Activated T-cell treated with anti-CD3 and anti-CD28 coated beads, Interleukin-2, amount 50 U/mL, for 24 hours (primary cell): ENCODE results near the gene ZNF35.
A peak's percentile ranks its signal among the peaks of the same experiment; 100 is the strongest.

Experiments used
- DNase-seq: peaks from one replicate; pipeline ENCODE4 v3.0.0-alpha.2; 2020
- H3K27ac Mint-ChIP-seq: 2 replicates; pipeline ENCODE4 v1.8.0; 2020; ENCODE audit warnings: mild to moderate bottlenecking, mixed read lengths
- H3K27me3 Mint-ChIP-seq: 2 replicates; pipeline ENCODE4 v1.8.0; 2020; ENCODE audit warnings: mixed read lengths
- H3K36me3 Mint-ChIP-seq: 2 replicates; pipeline ENCODE4 v1.8.0; 2020; ENCODE audit warnings: low read depth, mixed read lengths
- H3K4me1 Mint-ChIP-seq: 2 replicates; pipeline ENCODE4 v1.8.0; 2020; ENCODE audit warnings: low read depth, mixed read lengths
- H3K4me3 Mint-ChIP-seq: 2 replicates; pipeline ENCODE4 v1.8.0; 2020; ENCODE audit warnings: mild to moderate bottlenecking, moderate library complexity, mixed read lengths
- H3K9me3 Mint-ChIP-seq: 2 replicates; pipeline ENCODE4 v1.8.0; 2020; ENCODE audit warnings: mixed read lengths

The ZNF35 gene

GRCh38 chr3:44648564-44649229, at the start of gene ZNF35:
ZNF35 (plus strand) TSS chr3:44648732; CDS start chr3:44651068, 2,336 bp downstream.
- Mint-ChIP-seq H3K27me3 (no peaks in the 10 kb centered on the region), H3K9me3 (peaks cover 52% of the 10 kb centered on the region), H3K36me3 (peaks cover 81% of the 10 kb centered on the region), H3K27ac (peak within 1 kb of the TSS; percentile 81), H3K4me1 (peaks cover 17% of the 10 kb centered on the region), H3K4me3 (peak within 1 kb of the TSS; percentile 85)
- peak; percentile 61 for DNase-seq

GRCh38 chr3:44601749-44602148, 46.8 kb upstream of the ZNF35 start:
- Mint-ChIP-seq H3K4me1 (no peaks in the 10 kb centered on the region), H3K9me3 (peaks cover 12% of the 10 kb centered on the region), H3K27me3 (no peaks in the 10 kb centered on the region), H3K27ac (no peak overlapping the region), H3K4me3 (no peak overlapping the region), H3K36me3 (no peaks in the 10 kb centered on the region)
- no peak for DNase-seq

- H3K27ac Mint-ChIP-seq = no peak overlapping the region
- peaks cover 6% of the 10 kb centered on the region for H3K9me3 Mint-ChIP-seq
- peaks cover 2% of the 10 kb centered on the region for H3K4me1 Mint-ChIP-seq
Measured at GRCh38 chr3:44612678-44613077, 35.9 kb upstream of the ZNF35 start.

GRCh38 chr3:44624749-44625480, 23.6 kb upstream of the ZNF35 start, which contains the start of gene ZNF197:
ZNF197 (plus strand) TSS chr3:44625036; CDS start chr3:44629155, 4,119 bp downstream.
- H3K27me3 Mint-ChIP-seq = no peaks in the 10 kb centered on the region
- DNase-seq = peak; percentile 78
- peaks cover 8% of the 10 kb centered on the region for H3K9me3 Mint-ChIP-seq
- H3K4me3 Mint-ChIP-seq = peak within 1 kb of the TSS; percentile 88
- H3K4me1 Mint-ChIP-seq = peaks cover 40% of the 10 kb centered on the region
- H3K27ac Mint-ChIP-seq = peak within 1 kb of the TSS; percentile 85
- H3K36me3 Mint-ChIP-seq = peaks cover 43% of the 10 kb centered on the region

More at GRCh38 chr3:44612678-44613077, 35.9 kb upstream of the ZNF35 start:
- Mint-ChIP-seq H3K4me3 (no peak overlapping the region), H3K27me3 (no peaks in the 10 kb centered on the region), H3K36me3 (peaks cover 5% of the 10 kb centered on the region)
- DNase-seq = no peak

- Mint-ChIP-seq H3K36me3 (peaks cover 81% of the 10 kb centered on the region), H3K27ac (no peak overlapping the region), H3K4me1 (peaks cover 40% of the 10 kb centered on the region), H3K27me3 (no peaks in the 10 kb centered on the region), H3K4me3 (no peak overlapping the region), H3K9me3 (peaks cover 8% of the 10 kb centered on the region)
- DNase-seq = no peak
Measured at GRCh38 chr3:44628716-44629115, 19.8 kb upstream of the ZNF35 start.

- H3K9me3 Mint-ChIP-seq = peaks cover 18% of the 10 kb centered on the region
- no peaks in the 10 kb centered on the region for H3K27me3 Mint-ChIP-seq
- DNase-seq = no peak
- H3K36me3 Mint-ChIP-seq = peaks cover 98% of the 10 kb centered on the region
- no peak overlapping the region for H3K27ac Mint-ChIP-seq
- H3K4me1 Mint-ChIP-seq = peaks cover 19% of the 10 kb centered on the region
- no peak overlapping the region for H3K4me3 Mint-ChIP-seq
Measured at GRCh38 chr3:44632193-44632592, 16.3 kb upstream of the ZNF35 start.

- DNase-seq = no peak
- Mint-ChIP-seq H3K27ac (no peak overlapping the region), H3K36me3 (peaks cover 91% of the 10 kb centered on the region), H3K27me3 (no peaks in the 10 kb centered on the region), H3K4me3 (no peak overlapping the region), H3K4me1 (no peaks in the 10 kb centered on the region), H3K9me3 (peaks cover 72% of the 10 kb centered on the region)
Measured at GRCh38 chr3:44642337-44642736, 6.2 kb upstream of the ZNF35 start.

GRCh38 chr3:44643024-44643423, 5.5 kb upstream of the ZNF35 start:
- DNase-seq = no peak
- peaks cover 7% of the 10 kb centered on the region for H3K4me1 Mint-ChIP-seq
- H3K27me3 Mint-ChIP-seq = no peaks in the 10 kb centered on the region
- H3K9me3 Mint-ChIP-seq = peaks cover 72% of the 10 kb centered on the region
- H3K4me3 Mint-ChIP-seq = no peak overlapping the region
- peaks cover 91% of the 10 kb centered on the region for H3K36me3 Mint-ChIP-seq
- H3K27ac Mint-ChIP-seq = no peak overlapping the region

- H3K27ac Mint-ChIP-seq = no peak overlapping the region
- H3K27me3 Mint-ChIP-seq = no peaks in the 10 kb centered on the region
- no peak for DNase-seq
- peaks cover 81% of the 10 kb centered on the region for H3K36me3 Mint-ChIP-seq
- H3K4me1 Mint-ChIP-seq = peaks cover 17% of the 10 kb centered on the region
- H3K4me3 Mint-ChIP-seq = peak overlapping the region; percentile 85
- peaks cover 56% of the 10 kb centered on the region for H3K9me3 Mint-ChIP-seq
Measured at GRCh38 chr3:44647771-44648170, 761 bp upstream of the ZNF35 start.

- H3K9me3 Mint-ChIP-seq = peaks cover 56% of the 10 kb centered on the region
- H3K27ac Mint-ChIP-seq = no peak overlapping the region
- no peaks in the 10 kb centered on the region for H3K27me3 Mint-ChIP-seq
- no peak overlapping the region for H3K4me3 Mint-ChIP-seq
- DNase-seq = no peak
- H3K36me3 Mint-ChIP-seq = peaks cover 84% of the 10 kb centered on the region
- peaks cover 17% of the 10 kb centered on the region for H3K4me1 Mint-ChIP-seq
Measured at GRCh38 chr3:44649709-44650108, 1.2 kb downstream of the ZNF35 start.

- Mint-ChIP-seq H3K4me3 (no peak overlapping the region), H3K27ac (no peak overlapping the region), H3K36me3 (peaks cover 85% of the 10 kb centered on the region), H3K9me3 (peaks cover 50% of the 10 kb centered on the region), H3K27me3 (no peaks in the 10 kb centered on the region), H3K4me1 (peaks cover 3% of the 10 kb centered on the region)
- no peak for DNase-seq
Measured at GRCh38 chr3:44654039-44654438, 5.5 kb downstream of the ZNF35 start.

GRCh38 chr3:44659015-44659414, 10.5 kb downstream of the ZNF35 start:
- DNase-seq = no peak
- Mint-ChIP-seq H3K27ac (no peak overlapping the region), H3K9me3 (peaks cover 60% of the 10 kb centered on the region), H3K4me1 (no peaks in the 10 kb centered on the region), H3K27me3 (no peaks in the 10 kb centered on the region), H3K36me3 (peaks cover 80% of the 10 kb centered on the region), H3K4me3 (no peak overlapping the region)

- Mint-ChIP-seq H3K36me3 (peaks cover 77% of the 10 kb centered on the region), H3K27me3 (no peaks in the 10 kb centered on the region), H3K4me3 (no peak overlapping the region), H3K27ac (no peak overlapping the region), H3K9me3 (peaks cover 60% of the 10 kb centered on the region), H3K4me1 (no peaks in the 10 kb centered on the region)
- DNase-seq = no peak
Measured at GRCh38 chr3:44659434-44659833, 10.9 kb downstream of the ZNF35 start.

- DNase-seq = no peak
- Mint-ChIP-seq H3K27ac (no peak overlapping the region), H3K27me3 (no peaks in the 10 kb centered on the region), H3K4me3 (no peak overlapping the region), H3K36me3 (peaks cover 66% of the 10 kb centered on the region), H3K4me1 (no peaks in the 10 kb centered on the region), H3K9me3 (peaks cover 64% of the 10 kb centered on the region)
Measured at GRCh38 chr3:44661189-44661588, 12.7 kb downstream of the ZNF35 start.

GRCh38 chr3:44665173-44665572, 16.6 kb downstream of the ZNF35 start:
- Mint-ChIP-seq H3K4me1 (no peaks in the 10 kb centered on the region), H3K27ac (no peak overlapping the region), H3K4me3 (no peak overlapping the region), H3K9me3 (peaks cover 31% of the 10 kb centered on the region), H3K36me3 (peaks cover 28% of the 10 kb centered on the region), H3K27me3 (no peaks in the 10 kb centered on the region)
- DNase-seq = no peak
